Tibial artery (tissue), 4 donors: Measurements from ENCODE around the gene CYTH4.

Experiments used
- DNase-seq, 2 donors: peaks; one replicate each; pipeline ENCODE4 v3.0.0-alpha.2; 2019
- H3K27ac ChIP-seq, 2 donors: fragments of 200-600 bp; sonication (generic) in 1 of 2; 1 replicate in 1 of 2; 2 replicates in 1 of 2; pipeline ENCODE4 v1.5.1; 2018 to 2019; ENCODE audit warnings: mild to moderate bottlenecking in 1 of 2
- H3K27me3 ChIP-seq, 2 donors: fragments of 200-600 bp; sonication (generic) in 1 of 2; one replicate each; pipeline versions ENCODE4 v1.5.1 to v1.6.0; 2016 to 2019
- H3K36me3 ChIP-seq, 3 donors: fragments of 200-600 bp; sonication (generic) in 2 of 3; one replicate each; pipeline ENCODE4 v1.5.1; 2016 to 2019; ENCODE audit warnings: mild to moderate bottlenecking in 2 of 3
- H3K4me1 ChIP-seq, 4 donors: fragments of 200-600 bp; sonication (generic) in 2 of 4; 1 replicate in 3 of 4; 2 replicates in 1 of 4; pipeline ENCODE4 v1.5.1; 2016 to 2019
- H3K4me3 ChIP-seq, 2 donors: fragments of 200-600 bp; sonication (generic) in 1 of 2; 1 replicate in 1 of 2; 2 replicates in 1 of 2; pipeline ENCODE4 v1.5.1; 2018 to 2019; ENCODE audit warnings: mild to moderate bottlenecking in 2 of 2
- H3K9me3 ChIP-seq, 3 donors: fragments of 200-600 bp; sonication (generic) in 1 of 3; one replicate each; pipeline ENCODE4 v1.5.1; 2016 to 2019
- CTCF ChIP-seq, 2 experiments: fragments of 200-600 bp in 1 of 2; fragments of 450-650 bp in 1 of 2; IDR thresholded peaks; one replicate each; pipeline ENCODE4 v1.5.1; 2017 to 2019; ENCODE audit warnings: antibody characterized with exemption in 2 of 2, mild to moderate bottlenecking in 1 of 2, moderate library complexity in 1 of 2
- intact Hi-C: fragments of 100-400 bp; cut with DNase I; formaldehyde crosslinking; loops from one replicate; pipeline ENCODE4 v1.15.0; 2023; ENCODE audit warnings: low total_unique reads

CYTH4 gene

GRCh38 chr22:37349043-37349814 lies 66.9 kb downstream of the CYTH4 start:
- Histone ChIP-seq H3K9me3 (no peaks in the 10 kb centered on the region), H3K27ac (no peak overlapping the region), H3K4me3 (no peak overlapping the region), H3K27me3 (peaks cover 0 to 53% of the 10 kb centered on the region in 2 donors), H3K4me1 (no peaks in the 10 kb centered on the region), H3K36me3 (no peaks in the 10 kb centered on the region)
- no peak for DNase-seq
- no peak for TF ChIP-seq CTCF (IDR thresholded peaks at IDR 0.05)
- intact Hi-C loops, result no loop called here

DNA sequence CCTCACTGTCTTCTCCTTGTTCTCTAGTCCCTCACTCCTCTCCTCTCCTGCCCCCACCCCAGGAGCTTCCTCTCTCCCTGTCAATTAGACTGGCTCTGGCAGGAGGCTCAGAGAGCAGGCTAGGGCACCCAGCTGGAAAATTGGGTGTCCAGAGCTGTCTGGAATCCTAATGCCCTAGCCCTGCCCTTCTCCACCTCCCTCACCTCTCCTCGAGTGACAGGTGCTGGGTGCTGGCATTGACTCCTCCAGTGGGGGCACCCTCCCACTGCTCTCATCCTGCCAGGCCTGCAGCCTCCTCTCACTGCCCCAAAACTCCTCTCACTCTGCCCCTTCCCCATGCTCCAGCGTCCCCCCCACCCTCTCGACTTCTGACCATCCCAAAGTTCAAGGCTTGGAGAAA lies 68.9 kb downstream of the CYTH4 start:
- TF ChIP-seq CTCF (IDR thresholded peaks at IDR 0.05), result no peak
- Histone ChIP-seq H3K27me3 (peaks cover 0 to 60% of the 10 kb centered on the region in 2 donors), H3K4me1 (no peaks in the 10 kb centered on the region), H3K36me3 (no peaks in the 10 kb centered on the region), H3K4me3 (no peak overlapping the region), H3K27ac (no peak overlapping the region), H3K9me3 (no peaks in the 10 kb centered on the region)
- no peak for DNase-seq
- intact Hi-C loops, result no loop called here

DNA sequence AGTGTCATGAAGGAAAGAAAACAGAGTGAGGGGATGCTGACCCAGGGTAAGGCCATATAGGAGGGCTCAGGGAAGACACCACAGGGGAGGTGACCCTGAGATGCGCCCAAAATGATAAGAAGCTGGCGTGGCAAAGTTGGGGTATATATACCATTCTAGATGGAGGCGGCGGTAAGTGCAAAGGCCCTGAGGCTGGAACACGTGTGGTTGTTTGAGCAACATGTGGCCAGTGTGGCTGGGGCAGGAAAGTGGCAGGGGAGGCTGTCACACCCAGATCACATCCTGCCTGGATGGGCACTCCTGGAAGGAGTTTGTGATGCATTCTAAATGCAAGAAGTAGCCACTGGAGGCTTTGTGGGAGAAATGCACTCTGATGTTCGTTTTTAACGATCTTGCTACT lies 70.2 kb downstream of the CYTH4 start:
- H3K4me1 ChIP-seq, result no peaks in the 10 kb centered on the region
- intact Hi-C loops, result no loop called here
- TF ChIP-seq CTCF (IDR thresholded peaks at IDR 0.05), result no peak
- no peak overlapping the region for H3K27ac ChIP-seq
- no peaks in the 10 kb centered on the region for H3K36me3 ChIP-seq
- no peak for DNase-seq
- no peak overlapping the region for H3K4me3 ChIP-seq
- H3K9me3 ChIP-seq, result no peaks in the 10 kb centered on the region
- peaks cover 0 to 67% of the 10 kb centered on the region in 2 donors for H3K27me3 ChIP-seq

- Histone ChIP-seq H3K4me3 (no peak overlapping the region), H3K27ac (no peak overlapping the region), H3K36me3 (no peaks in the 10 kb centered on the region), H3K27me3 (peaks cover 0 to 70% of the 10 kb centered on the region in 2 donors), H3K4me1 (no peaks in the 10 kb centered on the region), H3K9me3 (no peaks in the 10 kb centered on the region)
- no peak for TF ChIP-seq CTCF (IDR thresholded peaks at IDR 0.05)
- intact Hi-C loops, result no loop called here
- DNase-seq, result no peak
These were observed 71.5 kb downstream of the CYTH4 start for GRCh38 chr22:37353839-37354238.

- intact Hi-C loops, result no loop called here
- H3K27me3 ChIP-seq, result peaks cover 0 to 71% of the 10 kb centered on the region in 2 donors
- H3K4me1 ChIP-seq, result no peaks in the 10 kb centered on the region
- no peak overlapping the region for H3K27ac ChIP-seq
- no peak overlapping the region for H3K4me3 ChIP-seq
- TF ChIP-seq CTCF (IDR thresholded peaks at IDR 0.05), result no peak
- no peak for DNase-seq
- no peaks in the 10 kb centered on the region for H3K9me3 ChIP-seq
- H3K36me3 ChIP-seq, result no peaks in the 10 kb centered on the region
These were observed 72.0 kb downstream of the CYTH4 start for GRCh38 chr22:37354261-37354660.
